CD4-positive, alpha-beta T cell treated with Interleukin-17A for 4 hours (primary cell): Measurements from ENCODE around the gene OVOL2.

Source experiments
- DNase-seq: peaks from one replicate; pipeline ENCODE4 v3.0.0-alpha.2; 2020; ENCODE audit warnings: mixed read lengths

OVOL2 gene

DNA sequence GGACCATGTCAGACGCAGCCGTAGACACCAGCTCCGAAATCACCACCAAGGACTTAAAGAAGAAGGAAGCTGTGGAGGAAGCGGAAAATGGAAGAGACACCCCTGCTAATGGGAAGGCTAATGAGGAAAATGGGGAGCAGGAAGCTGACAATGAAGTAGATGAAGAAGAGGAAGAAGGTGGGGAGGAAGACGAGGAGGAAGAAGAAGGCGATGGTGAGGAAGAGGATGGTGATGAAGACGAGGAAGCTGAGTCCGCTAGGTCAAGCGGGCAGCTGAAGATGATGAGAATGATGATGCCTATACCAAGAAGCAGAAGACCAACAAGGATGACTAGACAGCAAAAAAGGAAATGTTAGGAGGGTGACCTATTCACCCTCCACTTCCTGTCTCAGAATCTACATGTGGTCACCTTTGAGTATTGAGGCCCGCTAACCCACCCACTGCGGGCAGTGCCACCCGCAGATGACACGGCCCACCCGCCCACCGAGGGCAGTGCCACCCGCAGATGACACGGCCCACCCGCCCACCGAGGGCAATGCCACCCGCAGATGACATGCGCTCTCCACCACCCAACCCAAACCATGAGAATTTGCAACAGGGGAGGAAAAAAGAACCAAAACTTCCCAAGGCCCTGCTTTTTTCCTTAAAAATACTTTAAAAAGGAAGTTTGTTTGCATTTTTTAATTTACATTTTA, 45.6 kb downstream of the OVOL2 start:
- no peak for DNase-seq

DNA sequence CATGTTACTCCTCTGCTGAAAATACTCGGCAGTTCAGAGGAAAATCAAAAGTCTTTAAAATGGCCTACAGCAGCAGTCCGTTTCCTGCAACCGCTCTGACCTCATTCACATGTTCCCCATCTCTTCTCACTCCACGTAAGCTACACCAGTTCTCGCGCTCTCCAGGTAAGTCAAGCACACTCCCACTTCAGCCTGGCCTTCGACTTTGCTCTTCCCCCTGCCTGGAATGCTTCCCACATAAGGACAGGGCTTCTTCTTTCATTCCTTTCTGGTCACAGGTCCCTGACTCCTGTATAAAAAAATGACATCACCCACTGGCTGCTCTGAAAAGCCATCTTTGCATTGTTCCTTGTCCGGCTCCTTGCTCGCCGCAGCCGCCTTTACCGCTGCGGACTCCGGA, 46.2 kb downstream of the OVOL2 start:
- DNase-seq = no peak

DNA sequence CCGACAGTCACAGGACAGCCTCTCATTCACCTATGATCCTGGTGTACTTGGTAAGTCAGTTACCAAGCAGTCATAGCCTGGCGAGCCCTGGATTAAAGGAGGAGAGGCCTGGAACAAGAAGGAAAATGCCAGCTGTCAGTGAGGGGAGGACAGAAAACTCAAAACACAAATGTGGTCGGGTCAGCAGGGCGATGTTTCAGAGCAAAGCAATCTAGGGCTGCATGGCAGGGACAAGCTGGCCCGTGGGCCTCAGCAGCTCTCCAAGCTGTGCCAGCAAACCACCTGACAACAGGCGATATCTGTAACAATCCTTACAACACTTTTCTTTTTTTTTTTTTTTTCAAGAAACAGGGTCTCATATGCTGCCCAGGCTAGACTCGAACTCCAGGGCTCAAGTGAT, 48.6 kb downstream of the OVOL2 start:
- DNase-seq = no peak

DNA sequence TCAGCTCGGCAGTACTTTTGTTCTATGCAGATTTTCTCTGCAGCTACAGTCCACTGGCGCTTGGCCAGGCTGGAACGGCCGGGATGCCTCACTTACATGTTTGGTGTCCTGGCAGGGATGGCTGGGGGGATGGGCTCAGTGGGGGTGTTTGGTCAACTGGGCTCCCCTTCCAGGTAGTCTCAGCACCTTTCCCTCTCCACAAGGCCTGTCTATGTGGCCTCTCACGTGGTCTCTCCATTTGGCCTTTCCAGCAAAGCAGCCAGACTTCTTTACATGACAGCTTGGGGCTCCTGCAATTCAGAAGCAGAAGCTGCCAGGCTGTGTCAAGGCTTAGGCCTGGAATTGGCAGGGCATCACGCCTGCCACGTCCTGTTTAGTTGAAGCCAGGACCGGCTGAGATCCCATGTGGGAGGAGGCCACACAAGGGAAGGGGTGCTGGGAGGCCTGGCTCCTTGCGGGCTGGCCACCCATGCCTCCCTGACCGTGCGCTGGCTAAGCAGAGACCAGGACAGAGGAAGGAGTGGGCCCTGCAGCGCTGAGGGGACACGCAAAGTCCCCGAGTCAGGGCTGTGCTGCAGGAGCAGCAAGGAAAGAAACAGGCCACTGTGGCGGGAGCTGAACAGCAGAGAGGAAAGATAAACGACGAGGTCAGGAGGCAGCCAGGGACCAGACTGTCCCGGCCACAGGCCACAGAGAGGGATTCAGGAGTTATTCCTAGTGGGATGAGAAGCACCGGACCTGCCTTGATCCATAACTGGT, 50.0 kb downstream of the OVOL2 start:
- DNase-seq = no peak

DNA sequence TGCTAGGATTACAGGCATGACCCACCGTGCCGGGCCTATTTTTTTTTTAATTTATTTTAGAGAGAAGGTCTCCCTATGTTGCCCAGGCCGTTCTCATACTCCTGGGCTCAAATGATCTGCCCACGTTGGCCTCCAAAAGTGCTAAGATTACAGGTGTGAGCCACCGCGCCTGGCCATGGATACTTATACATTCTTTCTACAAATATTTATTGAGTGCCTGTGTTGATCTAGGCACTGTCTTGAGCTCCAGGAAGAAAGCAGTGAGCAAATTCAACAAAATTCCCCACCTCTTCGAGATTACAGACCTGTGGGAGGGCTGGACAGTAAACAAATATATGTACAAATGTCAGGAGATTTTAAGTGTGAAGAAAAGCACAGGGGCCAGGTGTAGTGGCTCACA, 51.0 kb downstream of the OVOL2 start:
- DNase-seq = no peak

DNA sequence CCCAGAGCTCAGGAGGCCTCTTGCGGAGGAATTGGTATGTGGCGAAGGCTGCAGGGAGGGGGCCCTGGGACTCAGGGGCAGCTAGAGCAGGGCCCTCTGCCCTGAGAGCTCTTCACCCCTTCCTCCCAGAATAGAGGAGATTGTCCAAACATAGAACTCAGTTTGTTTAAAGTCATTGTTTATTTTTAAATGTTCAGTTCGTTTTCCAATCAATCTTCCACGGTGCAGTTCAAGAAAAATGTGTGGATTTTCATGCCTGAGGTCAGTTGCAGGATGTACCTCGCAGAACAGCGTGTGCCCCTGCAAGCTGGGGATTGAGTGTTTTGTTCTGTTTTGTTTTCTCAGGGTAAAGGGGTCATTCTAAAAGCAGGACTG, 51.7 kb downstream of the OVOL2 start:
- no peak for DNase-seq

DNA sequence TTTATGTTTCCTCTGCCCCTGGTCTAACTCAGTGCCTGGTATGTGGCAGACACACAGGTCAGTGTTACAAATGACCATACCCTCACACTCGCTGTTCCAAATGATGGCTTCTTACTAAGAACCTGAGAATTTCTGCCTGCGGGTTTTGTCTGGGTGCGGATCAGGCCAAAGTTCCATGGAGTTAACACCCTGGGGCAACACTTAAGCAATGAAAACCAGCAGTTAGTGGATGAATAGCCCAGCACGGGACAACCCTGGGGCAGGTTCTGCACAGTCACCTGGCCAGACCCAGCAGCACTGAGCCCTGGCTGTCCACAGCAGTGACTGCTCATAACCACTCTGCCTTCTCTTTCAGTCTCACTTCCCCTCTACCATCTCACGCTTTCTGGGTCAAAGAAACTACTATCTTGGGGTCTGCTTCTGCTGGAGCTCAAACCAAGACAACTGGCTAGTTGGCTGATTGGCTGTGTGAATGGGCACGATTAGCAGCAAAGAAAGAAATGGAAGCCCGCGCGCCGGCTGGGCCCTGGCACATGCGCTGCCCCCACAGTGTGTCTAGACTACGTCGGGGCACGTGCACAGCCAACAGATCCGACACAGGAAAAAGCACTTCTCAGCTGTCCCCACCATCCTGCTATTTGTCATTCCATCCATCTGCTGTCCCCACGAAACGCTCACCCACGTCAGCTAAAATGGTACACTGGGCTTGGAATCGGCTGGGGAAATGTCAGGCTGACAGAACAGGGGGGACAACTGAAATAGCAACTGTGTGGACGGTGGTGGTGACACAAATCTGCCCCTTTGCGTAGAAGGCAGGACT, 52.3 kb downstream of the OVOL2 start:
- no peak for DNase-seq

DNA sequence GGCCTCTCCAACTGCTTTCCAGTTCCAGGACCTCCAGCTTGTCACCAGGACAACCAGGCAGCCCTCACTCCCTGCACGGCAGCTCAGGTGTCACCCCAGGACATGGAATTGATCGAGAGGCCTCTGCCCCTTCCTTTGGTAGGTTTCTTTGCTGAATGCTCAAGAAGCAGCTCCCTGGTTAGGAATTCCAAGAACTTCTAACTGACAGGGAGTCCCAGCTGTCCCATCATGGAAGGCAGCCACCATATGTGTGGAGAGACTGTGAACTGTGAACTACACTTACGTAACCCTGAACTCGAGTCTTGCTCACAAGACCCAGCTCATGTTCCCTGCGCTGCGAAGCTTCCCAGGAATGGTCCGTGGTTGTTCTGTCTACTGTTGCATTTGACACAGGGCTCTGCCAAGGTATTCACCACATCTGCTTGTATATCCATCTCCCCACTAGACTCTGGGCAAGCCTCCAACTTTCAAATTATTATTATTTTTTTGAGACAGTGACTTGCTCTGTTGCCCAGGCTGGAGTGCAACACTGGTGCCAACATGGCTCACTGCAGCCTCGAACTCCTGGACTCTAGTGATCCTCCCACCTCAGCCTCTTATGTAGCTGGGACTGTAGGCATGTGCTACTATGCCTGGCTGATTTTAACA, 53.2 kb downstream of the OVOL2 start:
- no peak for DNase-seq

DNA sequence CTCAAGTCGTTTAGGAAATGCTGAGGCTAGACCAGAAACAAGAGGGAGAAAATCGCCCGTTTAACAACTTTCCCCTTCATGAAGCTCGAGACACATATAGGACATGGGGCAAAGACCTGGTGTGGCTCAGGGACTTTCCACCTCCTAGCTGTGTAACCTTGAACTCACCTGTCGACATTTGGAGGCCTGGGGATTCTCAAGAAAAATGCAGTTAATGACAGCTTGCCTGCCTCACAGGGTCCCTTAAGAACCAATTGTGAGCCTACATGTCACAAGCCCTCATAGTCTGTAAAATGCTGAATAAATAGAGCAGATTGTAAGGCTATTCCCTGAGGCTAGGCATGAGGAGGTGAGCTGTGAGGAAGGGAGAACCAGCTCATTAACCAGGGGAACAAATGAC, 53.8 kb downstream of the OVOL2 start:
- no peak for DNase-seq

DNA sequence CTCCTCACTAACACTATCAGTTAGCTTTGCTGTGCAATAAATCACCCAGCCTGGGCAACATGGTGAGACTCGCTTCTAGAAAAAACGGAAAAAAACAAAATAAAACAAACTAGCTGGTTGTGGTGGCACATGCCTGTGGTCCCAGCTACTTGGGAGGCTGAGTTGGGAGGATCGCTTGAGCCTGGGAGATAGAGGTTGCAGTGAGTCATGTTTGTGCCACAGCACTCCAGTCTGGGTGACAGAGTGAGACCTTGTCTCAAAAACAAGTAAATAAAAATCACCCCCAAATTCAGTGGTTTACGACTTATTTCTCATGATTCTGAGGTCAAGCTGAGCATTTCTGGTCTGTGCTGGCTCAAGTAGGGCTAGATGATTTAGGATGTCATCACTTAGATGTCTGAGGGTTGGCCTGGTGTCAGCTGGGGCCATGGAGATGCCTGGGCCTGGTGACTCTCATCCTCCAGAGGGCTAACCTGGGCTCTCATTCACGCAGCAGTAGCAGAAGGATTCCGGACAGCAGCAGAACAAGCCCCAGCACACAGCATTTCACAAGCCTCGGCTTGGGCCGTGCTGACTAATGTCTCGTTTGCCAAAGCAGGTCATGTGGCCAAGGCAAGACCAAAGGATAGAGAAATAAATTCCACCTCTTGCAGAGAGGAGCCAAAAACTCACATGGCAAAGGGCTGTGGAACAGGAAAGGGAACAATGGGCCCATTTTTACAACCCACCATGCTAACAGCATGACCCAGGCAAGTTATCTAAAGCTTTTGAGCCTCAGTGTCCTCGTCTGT, 56.4 kb downstream of the OVOL2 start:
- DNase-seq = no peak

DNA sequence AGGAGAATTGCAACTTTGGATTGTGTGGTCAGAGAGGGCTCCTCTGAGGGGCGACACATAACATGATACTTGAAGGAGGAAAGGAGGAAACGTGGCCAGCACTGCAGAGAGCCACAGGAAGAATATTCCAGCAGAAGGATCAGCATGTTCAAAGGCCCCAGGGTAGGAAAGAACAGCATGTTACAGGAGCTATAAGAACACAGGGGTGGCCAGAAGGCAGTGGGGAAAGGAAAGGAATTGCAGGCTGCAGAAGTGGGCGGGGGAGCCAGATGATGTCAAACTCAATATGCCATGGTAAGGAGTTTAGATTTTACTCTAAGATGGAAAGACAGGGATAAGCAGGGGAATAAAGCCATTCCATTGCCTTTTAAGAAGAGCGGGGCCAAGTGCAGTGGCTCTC, 58.1 kb downstream of the OVOL2 start:
- no peak for DNase-seq

DNA sequence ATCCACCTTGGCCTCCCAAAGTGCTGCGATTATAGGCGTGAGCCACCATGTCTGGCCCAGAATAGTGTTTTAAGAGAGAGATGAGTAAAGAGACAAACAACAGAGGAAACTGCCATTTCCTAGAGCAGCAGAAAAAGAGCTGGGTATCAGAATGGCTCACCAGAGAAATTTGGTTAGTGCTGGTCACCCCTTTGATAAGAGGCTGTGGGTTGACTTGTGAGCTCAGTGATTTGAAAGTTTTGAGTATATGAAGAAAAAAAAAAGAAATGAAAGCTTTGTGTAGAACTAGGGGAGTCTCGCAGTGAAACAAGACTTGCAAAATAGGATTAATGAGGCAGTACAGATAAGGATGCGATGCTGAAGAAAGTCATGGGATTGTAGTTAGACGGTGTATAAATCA, 59.3 kb downstream of the OVOL2 start:
- DNase-seq = no peak

DNA sequence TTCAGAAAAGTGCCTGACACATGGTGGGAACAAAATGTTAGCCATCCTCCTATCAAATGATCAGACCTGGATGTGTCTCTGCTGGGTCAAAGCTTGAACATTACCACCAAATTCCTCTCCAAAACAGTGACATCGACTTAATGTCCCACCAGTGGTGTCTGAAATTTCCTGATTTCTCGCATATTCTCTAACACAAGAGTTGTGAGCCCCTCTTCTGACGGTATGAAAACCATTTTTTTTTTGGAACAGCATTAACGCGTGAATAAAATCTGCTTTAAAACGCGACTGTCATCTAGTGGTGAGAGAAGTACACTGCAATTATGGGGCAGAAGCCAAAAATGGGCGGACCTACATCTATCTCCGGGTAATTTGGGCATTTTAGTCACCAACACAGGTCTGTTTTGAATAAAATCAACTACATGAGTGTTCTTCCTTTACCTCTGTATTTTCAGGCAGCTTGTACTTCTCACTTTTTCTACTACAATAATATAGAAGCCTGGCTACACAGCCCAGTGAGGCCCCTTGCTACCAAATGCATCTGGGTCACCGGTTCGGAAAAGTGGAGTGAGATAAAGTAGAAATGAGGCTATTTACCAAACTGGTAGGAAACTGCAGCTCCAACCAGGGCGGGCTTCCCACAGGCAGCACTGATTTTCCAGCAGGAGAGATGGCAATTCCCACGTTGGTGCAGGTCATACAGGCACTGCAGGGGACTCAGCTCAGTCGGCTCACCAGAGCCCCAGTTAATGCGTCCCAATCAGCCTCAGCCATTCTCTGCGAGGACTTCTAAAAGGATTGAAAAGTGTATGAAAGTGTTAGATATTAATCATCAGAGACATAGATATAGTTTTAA, 61.5 kb downstream of the OVOL2 start:
- peak; percentile 49 for DNase-seq

DNA sequence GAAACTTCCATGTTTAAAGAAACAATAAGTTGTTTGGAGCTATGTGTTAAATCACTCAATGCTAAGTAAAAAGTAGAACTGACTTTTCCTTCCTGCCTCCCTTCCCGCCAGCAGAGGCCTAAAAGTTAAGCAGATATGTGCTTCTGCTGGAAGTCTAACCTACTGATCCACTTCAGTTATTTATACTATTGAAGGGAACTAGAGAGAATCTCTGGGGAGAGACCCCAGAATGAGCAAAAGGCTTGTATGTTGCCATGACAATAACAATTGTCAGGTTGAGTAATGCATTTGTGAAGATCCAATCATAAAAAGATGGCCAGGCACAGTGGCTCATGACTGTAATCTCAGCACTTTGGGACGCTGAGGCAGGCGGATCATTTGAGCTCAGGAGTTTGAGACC, 64.2 kb downstream of the OVOL2 start:
- DNase-seq = no peak

DNA sequence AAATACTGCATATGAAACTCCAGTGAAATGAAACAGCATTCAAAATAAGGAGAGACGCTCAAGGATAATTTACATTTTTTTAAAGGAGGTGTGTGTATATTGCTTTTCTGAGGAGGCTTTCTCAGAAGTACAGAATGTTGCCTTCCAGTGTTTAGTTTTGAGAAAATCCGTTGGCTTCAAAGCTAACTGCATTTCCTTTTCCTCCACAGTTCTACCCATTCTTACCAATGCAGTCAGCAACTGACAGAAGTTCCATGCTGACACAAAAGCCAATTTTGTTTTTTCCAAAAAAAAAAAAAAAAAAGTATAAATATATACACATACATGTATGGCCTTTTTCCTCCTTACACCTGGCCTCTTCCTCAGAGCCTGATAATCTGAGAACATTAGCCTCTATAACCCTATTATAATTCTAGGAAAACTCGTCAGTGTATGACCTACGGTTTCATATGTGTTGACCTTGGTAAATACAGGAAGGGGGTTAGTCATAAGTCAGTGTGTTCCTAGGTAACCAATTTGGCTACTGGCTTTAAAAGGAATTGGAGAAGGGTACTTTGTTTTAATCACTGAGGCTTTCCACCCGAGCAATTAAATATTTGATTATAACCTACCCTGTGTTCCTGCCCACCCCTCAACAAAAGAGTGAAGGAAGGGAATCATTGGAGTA, 64.7 kb downstream of the OVOL2 start:
- no peak for DNase-seq

DNA sequence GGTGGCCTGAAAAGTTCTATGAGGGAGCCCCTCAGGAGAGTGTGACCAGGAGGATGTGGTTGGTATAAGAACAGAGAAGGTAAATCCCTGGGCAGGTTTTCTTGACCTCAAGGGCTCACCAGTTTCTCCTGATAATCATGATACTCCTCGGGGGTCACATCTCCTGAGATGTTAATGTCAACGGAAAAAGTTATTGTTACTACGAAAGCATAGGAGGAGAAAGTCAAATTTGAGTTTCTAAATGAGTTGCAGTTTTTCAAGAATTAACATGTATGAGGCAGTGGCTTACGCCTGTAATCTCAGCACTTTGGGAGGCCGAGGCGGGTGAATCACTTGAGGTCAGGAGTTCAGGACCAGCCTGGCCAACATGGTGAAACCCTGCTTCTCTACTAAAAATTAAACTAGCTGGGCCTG, 65.5 kb downstream of the OVOL2 start:
- no peak for DNase-seq

DNA sequence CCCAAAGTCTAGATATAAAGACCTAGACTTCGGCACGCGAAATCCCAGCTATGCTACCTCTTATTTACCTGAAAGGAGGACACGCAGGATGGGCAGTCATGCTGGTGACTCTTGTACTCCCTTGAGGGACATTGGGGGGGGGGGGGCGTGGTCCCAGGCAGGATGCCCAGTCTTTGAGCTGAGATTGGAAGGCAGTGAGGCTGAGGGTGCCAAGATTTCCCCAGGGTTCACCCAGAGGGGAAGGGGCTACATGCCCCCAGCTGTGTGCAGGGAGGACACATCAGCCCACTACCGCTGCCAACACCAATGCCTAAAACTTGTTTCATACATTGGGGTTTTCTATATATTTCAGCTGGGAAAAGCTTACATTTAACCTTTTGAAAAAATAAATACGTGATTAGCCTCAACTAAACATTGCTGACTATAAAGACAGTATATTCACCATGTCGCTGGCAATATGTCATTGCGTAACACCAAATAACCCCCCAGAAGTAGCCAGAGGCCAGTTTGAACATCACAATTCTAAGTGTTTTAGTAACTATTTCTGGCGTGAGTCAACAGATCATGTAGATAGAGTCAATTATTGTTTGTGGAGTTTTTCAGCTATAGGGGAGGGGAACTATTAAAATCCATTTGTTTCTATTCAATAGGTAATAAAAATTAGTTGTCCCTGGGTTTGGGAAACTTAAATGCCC, 67.3 kb downstream of the OVOL2 start:
- no peak for DNase-seq

DNA sequence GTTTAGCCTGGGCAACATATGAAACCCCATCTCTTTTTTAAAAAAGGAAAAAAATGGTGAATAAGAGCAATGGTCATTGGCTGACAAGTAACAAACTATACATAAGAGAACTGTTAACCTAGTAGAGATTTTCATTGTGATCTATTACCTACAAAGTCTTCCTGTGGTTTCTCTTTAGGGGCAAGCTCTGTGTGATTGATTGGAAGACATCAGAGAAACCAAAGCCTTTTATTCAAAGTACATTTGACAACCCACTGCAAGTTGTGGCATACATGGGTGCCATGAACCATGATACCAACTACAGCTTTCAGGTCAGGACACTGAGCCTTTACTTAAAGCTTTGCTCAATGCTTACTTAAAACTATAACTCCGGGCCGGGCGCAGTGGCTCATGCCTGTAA, 69.7 kb downstream of the OVOL2 start:
- no peak for DNase-seq

DNA sequence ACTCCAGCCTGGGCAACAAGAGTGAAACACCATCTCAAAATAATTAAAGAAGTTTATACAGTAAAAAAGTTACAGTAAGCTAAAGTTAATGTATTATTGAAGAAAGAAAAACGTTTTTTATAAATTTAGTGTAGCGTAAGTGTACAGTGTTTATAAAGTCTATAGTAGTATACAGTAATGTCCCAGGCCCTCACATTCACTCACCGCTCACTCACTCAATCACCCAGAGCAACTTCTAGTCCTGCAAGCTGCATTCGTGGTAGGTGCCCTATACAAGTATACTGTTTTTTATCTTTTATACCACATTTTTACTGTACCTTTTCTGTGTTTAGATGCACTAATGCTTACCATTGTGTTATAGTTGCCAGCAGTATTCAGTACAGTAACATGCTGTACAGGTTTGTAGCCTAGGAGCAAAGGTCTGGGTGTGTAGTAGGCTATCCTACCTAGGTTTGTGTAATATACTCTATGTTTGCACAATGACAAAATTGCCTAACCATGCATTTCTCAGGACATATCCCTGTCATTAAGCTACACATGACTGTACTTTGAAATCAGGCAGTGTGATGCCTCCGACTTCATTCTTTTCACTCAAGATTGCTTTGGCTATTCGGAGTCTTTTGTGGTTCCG, 72.2 kb downstream of the OVOL2 start:
- DNase-seq = no peak

DNA sequence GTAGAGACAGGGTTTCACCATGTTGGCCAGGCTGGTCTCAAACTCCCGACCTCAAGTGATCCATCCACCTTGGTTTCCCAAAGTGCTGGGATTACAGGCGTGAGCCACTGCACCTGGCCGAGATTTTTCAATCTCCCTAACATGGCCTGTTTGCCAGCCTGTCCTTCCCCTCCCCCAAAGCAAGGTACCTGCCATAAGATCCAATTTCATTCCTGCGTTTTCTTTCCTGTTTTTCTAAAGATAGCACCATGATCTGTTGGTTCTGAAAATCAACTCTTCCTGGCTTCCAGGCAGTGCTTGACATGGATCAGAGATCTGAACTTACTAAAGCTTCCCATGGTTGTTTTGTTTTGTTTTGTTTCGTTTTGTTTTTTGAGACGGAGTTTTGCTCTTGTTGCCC, 81.4 kb downstream of the OVOL2 start:
- no peak for DNase-seq
